NCI-H2196 (cell line): ENCODE results near the gene ERICH2.

Experiments used
- DNase-seq: peaks from one replicate; lab custom pipeline; 2025; ENCODE audit not compliant: unreplicated experiment; lab: John Stamatoyannopoulos, UW

Gene ERICH2

DNA sequence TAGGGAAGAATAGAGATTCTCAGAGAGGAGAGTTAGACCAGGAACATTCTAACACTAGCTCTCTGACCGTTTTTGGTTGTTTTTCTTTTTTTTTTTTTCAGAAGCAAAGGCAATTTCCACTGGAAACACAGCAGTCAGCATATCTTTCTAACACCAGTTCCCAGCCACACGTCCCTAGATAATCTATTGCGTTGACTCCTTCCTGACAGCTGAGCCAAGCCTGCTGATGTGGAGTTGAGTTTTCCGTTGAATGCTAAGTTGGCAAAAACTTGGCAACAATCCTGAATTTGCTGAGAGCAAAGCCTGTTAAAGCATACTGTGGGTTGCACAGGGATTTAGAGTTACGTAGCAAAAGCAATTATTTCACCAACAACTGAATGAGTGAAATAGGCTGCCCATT lies 65.8 kb downstream of the ERICH2 start:
- DNase-seq, result no peak

DNA sequence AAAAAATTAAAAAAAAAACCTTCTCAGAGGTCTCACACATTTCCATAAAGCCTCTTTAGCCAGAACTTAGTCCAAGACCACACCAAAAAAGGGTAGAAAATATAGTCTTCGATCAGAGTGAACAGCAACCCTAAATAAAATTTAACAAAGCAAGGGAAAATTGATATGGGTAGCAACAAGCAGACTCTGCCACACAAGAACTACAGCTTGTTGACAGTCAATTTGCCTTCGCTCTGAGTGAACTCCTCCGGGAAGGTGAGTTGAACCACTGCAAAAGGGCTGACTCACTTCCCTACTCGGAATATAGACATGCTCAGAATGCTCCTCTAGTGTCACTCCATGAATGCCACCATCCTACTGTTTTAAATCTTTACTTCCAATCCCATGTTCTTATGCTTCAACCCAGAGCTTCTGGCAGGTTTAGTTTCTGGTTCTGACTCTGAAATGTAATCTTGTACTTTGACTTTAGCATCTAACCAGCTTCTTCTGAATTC lies 70.6 kb downstream of the ERICH2 start:
- no peak for DNase-seq

DNA sequence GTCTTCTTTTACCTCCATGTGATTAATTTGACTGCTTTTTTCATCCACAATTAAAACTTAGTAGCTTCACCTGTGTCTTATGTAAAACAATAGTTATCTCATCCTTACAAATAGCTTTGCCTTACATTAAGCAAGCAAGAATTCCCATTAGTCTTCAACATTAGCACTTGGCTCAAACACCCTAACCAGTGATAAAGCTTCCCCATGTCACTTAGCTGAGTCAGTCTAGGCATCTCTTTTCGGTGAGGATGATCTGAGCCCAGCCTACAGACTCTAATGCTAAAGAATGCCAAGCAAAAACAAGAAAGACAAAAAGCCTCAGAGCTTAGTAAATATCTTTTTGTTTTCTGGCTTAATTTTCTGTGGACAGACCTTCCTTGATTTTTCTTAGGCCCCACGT lies 72.6 kb downstream of the ERICH2 start:
- DNase-seq, result no peak

DNA sequence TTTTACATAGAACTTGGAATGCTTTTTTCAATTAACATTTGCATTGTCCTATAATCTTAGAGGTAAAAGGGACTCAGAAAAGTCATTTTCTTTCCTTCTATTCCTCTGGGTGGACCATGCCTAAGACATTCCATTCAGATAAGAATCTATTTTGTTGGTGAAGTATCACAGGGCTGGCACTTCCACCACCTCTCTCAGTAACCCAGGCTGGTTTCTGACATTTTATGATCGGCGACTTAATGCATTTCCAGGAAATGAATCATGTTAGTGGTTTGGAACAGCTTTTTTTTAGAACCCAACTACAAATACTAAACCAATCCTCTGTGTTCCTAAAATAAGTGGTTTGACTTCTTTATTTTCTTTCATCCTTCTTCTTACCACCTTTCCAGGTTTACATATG lies 73.5 kb downstream of the ERICH2 start:
- DNase-seq, result no peak

DNA sequence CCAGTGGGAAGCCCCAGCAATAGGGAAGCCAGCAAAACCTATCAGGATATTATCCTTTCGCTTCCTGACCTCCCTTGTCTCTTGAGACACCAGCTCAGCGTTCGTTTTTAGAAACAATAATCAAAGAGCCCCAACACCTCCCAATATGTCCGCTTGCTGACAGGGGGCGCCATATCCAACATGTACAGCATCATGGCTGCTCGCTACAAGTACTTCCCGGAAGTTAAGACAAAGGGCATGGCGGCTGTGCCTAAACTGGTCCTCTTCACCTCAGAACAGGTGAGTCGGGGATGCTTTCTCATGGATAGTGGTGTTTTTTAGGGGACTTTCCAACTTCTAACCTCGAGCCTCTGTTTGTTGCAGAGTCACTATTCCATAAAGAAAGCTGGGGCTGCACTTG lies 75.2 kb downstream of the ERICH2 start:
- DNase-seq, result no peak

DNA sequence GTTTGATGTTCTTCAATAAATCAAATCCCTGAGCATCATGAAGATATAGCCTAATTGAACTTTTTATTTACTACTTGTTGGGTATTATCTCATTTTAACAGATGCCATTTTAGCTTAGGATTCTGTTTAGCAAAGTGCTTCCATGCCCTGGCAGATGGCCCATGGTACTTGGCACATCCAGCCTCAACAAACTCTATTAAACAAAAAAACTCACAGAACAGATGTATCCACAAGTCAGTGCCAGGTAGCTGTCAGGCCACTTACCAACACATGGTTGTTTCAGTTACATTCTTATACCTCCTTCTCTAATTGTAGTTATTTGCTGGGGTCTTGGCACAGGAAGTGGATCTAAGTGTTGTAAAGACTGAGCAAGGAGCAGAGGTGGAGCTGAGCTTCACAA lies 76.1 kb downstream of the ERICH2 start:
- DNase-seq, result no peak

DNA sequence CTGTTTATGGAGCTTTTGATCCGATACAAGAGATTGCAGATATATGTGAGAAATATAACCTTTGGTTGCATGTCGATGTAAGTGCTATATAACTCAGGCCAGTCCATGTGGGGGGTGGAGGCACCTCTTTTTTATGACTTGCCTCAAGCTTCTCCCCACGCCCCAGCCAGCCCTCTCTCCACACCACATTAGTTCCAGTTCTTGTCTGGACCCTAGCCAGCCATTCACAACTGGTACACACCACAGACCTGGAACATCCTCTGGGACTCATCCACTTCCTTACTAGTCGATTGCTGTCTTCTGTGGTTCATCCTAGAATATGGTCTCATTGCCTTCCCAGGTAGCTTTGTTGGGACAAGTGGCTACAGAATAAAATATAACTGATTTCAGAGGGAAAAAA lies 77.5 kb downstream of the ERICH2 start:
- DNase-seq, result no peak
